Endothelial cell of umbilical vein (primary cell): Measurements from ENCODE around the gene CMTM6. TPM values are rescaled to one million over a fixed set of nuclear protein-coding genes. Genes with fewer than 3 reads are reported as not detected.

Experiments used
- BruUV-seq: library from RNA; stranded (reverse); fragments of 400-500 nt; replicated peaks from 2 replicates; lab custom pipeline; 2021; lab: Mats Ljungman, UMichigan
- CTCF ChIA-PET: fragments of 300-600, 350-600 bp; sonication (Branson Sonifier 250); formaldehyde crosslinking; loops from one replicate; lab custom pipeline; 2021; ENCODE audit warnings: antibody characterized with exemption, inconsistent platforms; lab: Charles Lee
- POLR2A ChIA-PET: fragments of 300-600, 350-600 bp; sonication (Branson Sonifier 250); formaldehyde crosslinking; loops from one replicate; lab custom pipeline; 2021; ENCODE audit warnings: antibody characterized with exemption, inconsistent platforms; lab: Charles Lee
- DNase-seq: peaks from one replicate; pipeline ENCODE4 v3.0.0-alpha.2; 2011; ENCODE audit warnings: low read depth, low spot score
- FAIRE-seq: peaks from 2 replicates; lab custom pipeline; 2011; peaks lifted over from hg19 to GRCh38; lab: Jason Lieb, UNC
- H2AFZ ChIP-seq: 2 replicates; pipeline ENCODE4 v1.6.0; 2012; ENCODE audit warnings: low read depth, low read length, control low read depth, inconsistent platforms
- H3K27ac ChIP-seq: 2 replicates; pipeline ENCODE4 v1.5.1; 2011; ENCODE audit warnings: low read depth, mild to moderate bottlenecking, control low read depth, low read length, moderate library complexity; ENCODE audit not compliant: insufficient read depth
- H3K27me3 ChIP-seq, 2 experiments: 2 replicates each; pipeline versions ENCODE4 v1.6.0 to v1.6.1; 2011; ENCODE audit warnings: low read length in 2 of 2, mixed read lengths in 1 of 2; ENCODE audit not compliant: control insufficient read depth in 2 of 2, insufficient read depth in 2 of 2
- H3K36me3 ChIP-seq, 2 experiments: 2 replicates in 1 of 2; 3 replicates in 1 of 2; pipeline ENCODE4 v1.5.1; 2011; ENCODE audit warnings: low read length in 2 of 2, mild to moderate bottlenecking in 1 of 2, moderate library complexity in 1 of 2; ENCODE audit not compliant: control insufficient read depth in 2 of 2, insufficient read depth in 2 of 2; ENCODE audit errors: extremely low read depth in 1 of 2
- H3K4me1 ChIP-seq: 3 replicates; pipeline ENCODE4 v1.5.1; 2011; ENCODE audit warnings: mild to moderate bottlenecking, low read length; ENCODE audit not compliant: control insufficient read depth, insufficient read depth; ENCODE audit errors: extremely low read depth
- H3K4me2 ChIP-seq: 2 replicates; pipeline ENCODE4 v1.6.1; 2011; ENCODE audit warnings: low read length, control low read depth, mixed read lengths; ENCODE audit not compliant: insufficient read depth
- H3K4me3 ChIP-seq, 3 experiments: fragments of 200-600 bp in 1 of 3; sonication (generic), shearing (Covaris generic) in 1 of 3; replicated peaks in 1 of 3; 2 replicates each; pipeline ENCODE4 v1.5.1; 2011 to 2016; ENCODE audit warnings: control low read depth in 3 of 3, low read length in 3 of 3, mild to moderate bottlenecking in 2 of 3, inconsistent platforms in 1 of 3, low read depth in 1 of 3, moderate library complexity in 1 of 3; ENCODE audit not compliant: insufficient read depth in 1 of 3
- H3K79me2 ChIP-seq: 2 replicates; pipeline ENCODE4 v1.6.0; 2012; ENCODE audit warnings: low read length, inconsistent platforms; ENCODE audit not compliant: control insufficient read depth, insufficient read depth
- H3K9ac ChIP-seq: replicated peaks from 2 replicates; pipeline ENCODE3; 2011; ENCODE audit warnings: low read length, control low read depth; ENCODE audit not compliant: insufficient read depth; ENCODE audit errors: extremely low read depth
- H3K9me1 ChIP-seq: replicated peaks from 3 replicates; pipeline ENCODE4 v1.6.0; 2011; ENCODE audit warnings: mild to moderate bottlenecking, low read length; ENCODE audit not compliant: control insufficient read depth, insufficient read depth; ENCODE audit errors: extremely low read depth
- H3K9me3 ChIP-seq: replicated peaks from 2 replicates; pipeline ENCODE4 v1.5.1; 2012; ENCODE audit warnings: low read length, inconsistent platforms; ENCODE audit not compliant: control insufficient read depth, insufficient read depth
- H4K20me1 ChIP-seq: replicated peaks from 2 replicates; pipeline ENCODE3; 2011; ENCODE audit warnings: mild to moderate bottlenecking, low read length; ENCODE audit not compliant: control insufficient read depth, insufficient read depth; ENCODE audit errors: extremely low read depth
- CTCF ChIP-seq, 2 donors: IDR thresholded peaks; 1 replicate in 1 of 2; 2 replicates in 1 of 2; pipeline ENCODE4 v1.5.1; 2011; ENCODE audit warnings: low read length in 2 of 2, mild to moderate bottlenecking in 2 of 2, moderate library complexity in 2 of 2, control low read depth in 1 of 2, inconsistent platforms in 1 of 2, low read depth in 1 of 2; ENCODE audit not compliant: insufficient read depth in 1 of 2; ENCODE audit errors: extremely low read depth in 1 of 2
- EZH2 ChIP-seq: IDR thresholded peaks from 2 replicates; pipeline ENCODE4 v1.6.1; 2012; ENCODE audit warnings: borderline replicate concordance, low read depth, mild to moderate bottlenecking, moderate library complexity, low read length, inconsistent platforms; ENCODE audit not compliant: severe bottlenecking
- JUN ChIP-seq: IDR thresholded peaks from 2 replicates; pipeline ENCODE4 v1.6.1; 2011; ENCODE audit warnings: borderline replicate concordance, low read depth; ENCODE audit not compliant: insufficient read length, insufficient read depth
- MAX ChIP-seq: IDR thresholded peaks from 2 replicates; pipeline ENCODE4 v1.6.1; 2011; ENCODE audit not compliant: insufficient read depth, insufficient read length
- MYC ChIP-seq: IDR thresholded peaks from one replicate; pipeline ENCODE4 v1.6.1; 2011; ENCODE audit warnings: mild to moderate bottlenecking, low read depth, low read length
- POLR2A ChIP-seq: IDR thresholded peaks from 2 replicates; pipeline ENCODE4 v1.6.1; 2012; ENCODE audit warnings: low read depth, mild to moderate bottlenecking, control low read depth, low read length
- POLR2AphosphoS5 ChIP-seq: IDR thresholded peaks from 2 replicates; pipeline ENCODE4 v1.6.1; 2012; ENCODE audit warnings: low read depth, mild to moderate bottlenecking, control low read depth, low read length, moderate library complexity; ENCODE audit not compliant: insufficient read depth
- dilution Hi-C: fragments of 300-500 bp; cut with MboI; formaldehyde crosslinking; loops from one replicate; pipeline ENCODE4 v1.15.0; 2019; ENCODE audit warnings: low sequenced_read_pairs; ENCODE audit not compliant: extremely low pct_ligation_motif_present
- intact Hi-C: fragments of 100-400 bp; cut with micrococcal nuclease; formaldehyde crosslinking; loops from one replicate; pipeline ENCODE4 v1.10.0; 2022
- polyA plus RNA-seq, 4 experiments: library from polyadenylated mRNA; depleted of rRNA in 3 of 4; stranded (reverse) in 3 of 4; unstranded in 1 of 4; fragments of >200 nt; gene quantifications; 2 replicates each; pipeline versions ENCODE4 v1.2.1 to v1.2.3, GENCODE V29; 2011 to 2012; ENCODE audit warnings: missing spikeins in 1 of 4
- total RNA-seq: library from RNA; stranded (reverse); gene quantifications from 2 replicates; pipeline ENCODE4 v1.2.3, GENCODE V29; 2021

Gene CMTM6
- total and polyA plus RNA-seq, 2 donors (not counting 3 experiments of a cell fraction or from before 2014, with no cell fraction given), result 38.0 to 56.3 TPM

- Histone ChIP-seq H3K9me1 (no peaks in the 10 kb centered on the region), H4K20me1 (no peaks in the 10 kb centered on the region), H3K4me3 (no peak overlapping the region), H3K27ac (no peak overlapping the region), H3K27me3 (no peaks in the 10 kb centered on the region), H3K79me2 (no peaks in the 10 kb centered on the region), H3K36me3 (peaks cover 2 to 13% of the 10 kb centered on the region in 2 experiments), H3K9me3 (no peaks in the 10 kb centered on the region), H3K9ac (no peak overlapping the region), H3K4me2 (no peak overlapping the region), H3K4me1 (no peaks in the 10 kb centered on the region), H2AFZ (no peak overlapping the region)
- CTCF ChIA-PET, result no interaction called here
- POLR2A ChIA-PET, result no interaction called here
- no peak for DNase-seq
- TF ChIP-seq POLR2A (no peak), JUN (no peak), MYC (no peak), MAX (no peak), POLR2AphosphoS5 (no peak), CTCF (IDR thresholded peaks at IDR 0.05; ENCODE audit: extremely low read depth in 1 of 2, insufficient read depth in 1 of 2, low read depth in 1 of 2, low read length in 2 of 2) (no peak), EZH2 (no peak)
- no TSS peak for BruUV-seq
- intact Hi-C loops (no loop called here), dilution Hi-C loops (no loop called here)
- FAIRE-seq, result no peak
Measured at GRCh38 chr3:32525720-32526119, 23.1 kb upstream of the CMTM6 start.
